Measurements from ENCODE around the gene AKR1C2.

GRCh38 chr10:4982764-4983226 is 20.9 kb downstream of the AKR1C2 start:
- TF ChIP-seq POLR2AphosphoS5 (IDR thresholded peaks at IDR 0.05) (no peak), POLR2A (IDR thresholded peaks at IDR 0.05) (no peak)

Measured in transverse colon (tissue), 3 donors.